WTC11 (cell line): Measurements from ENCODE around the gene GPR153. TPM values are rescaled to one million over a fixed set of nuclear protein-coding genes. Genes with fewer than 3 reads are reported as not detected.

ENCODE experiments used
- ATAC-seq: fragments of 200-7000 bp; cut with Tn5 transposase; 2 replicates; pipeline ENCODE4 v1.10.0; 2021; ENCODE audit warnings: mild to moderate bottlenecking, moderate library complexity
- CTCF ChIA-PET: fragments of 300-600 bp; sonication (Branson Sonifier 250); formaldehyde crosslinking; loops from one replicate; lab custom pipeline; 2021; ENCODE audit warnings: antibody characterized with exemption; lab: Charles Lee
- POLR2A ChIA-PET: fragments of 350-600 bp; sonication (Branson Sonifier 250); formaldehyde crosslinking; loops from one replicate; lab custom pipeline; 2021; ENCODE audit warnings: antibody characterized with exemption; lab: Charles Lee
- DNase-seq: peaks from one replicate; pipeline ENCODE4 v3.0.0; 2021; ENCODE audit warnings: low spot score
- H3K27ac Mint-ChIP-seq: 2 replicates; pipeline ENCODE4 v1.8.0; 2021; ENCODE audit warnings: mixed read lengths
- H3K27me3 Mint-ChIP-seq: 2 replicates; pipeline ENCODE4 v1.8.0; 2021; ENCODE audit warnings: low read depth, mild to moderate bottlenecking, moderate library complexity, mixed read lengths
- H3K36me3 Mint-ChIP-seq: 2 replicates; pipeline ENCODE4 v1.8.0; 2021; ENCODE audit warnings: mixed read lengths
- H3K4me1 Mint-ChIP-seq: 2 replicates; pipeline ENCODE4 v1.8.0; 2022; ENCODE audit warnings: mixed read lengths
- H3K4me3 Mint-ChIP-seq: 2 replicates; pipeline ENCODE4 v1.8.0; 2021; ENCODE audit warnings: mild to moderate bottlenecking, moderate library complexity, mixed read lengths
- H3K9me3 Mint-ChIP-seq: 2 replicates; pipeline ENCODE4 v1.8.0; 2021; ENCODE audit warnings: mixed read lengths
- ATF6 ChIP-seq: sonication (generic); formaldehyde crosslinking; IDR thresholded peaks from 2 replicates; pipeline ENCODE4 v1.8.1; 2023; ENCODE audit warnings: mild to moderate bottlenecking, missing genetic modification reagents
- CBFB ChIP-seq: sonication (generic); formaldehyde crosslinking; IDR thresholded peaks from 2 replicates; pipeline ENCODE4 v1.8.1; 2022; ENCODE audit warnings: mild to moderate bottlenecking, low read depth, missing genetic modification reagents
- CDX4 ChIP-seq: fragments of 250-450 bp; sonication (Bioruptor Pico); IDR thresholded peaks from 2 replicates; pipeline ENCODE4 v1.9.0; 2021; ENCODE audit warnings: moderate library complexity, mild to moderate bottlenecking, inconsistent platforms, borderline replicate concordance
- CREM ChIP-seq: sonication (generic); formaldehyde crosslinking; IDR thresholded peaks from 2 replicates; pipeline ENCODE4 v1.8.1; 2022; ENCODE audit warnings: mild to moderate bottlenecking, missing genetic modification reagents, moderate library complexity
- E2F5 ChIP-seq: sonication (generic); formaldehyde crosslinking; IDR thresholded peaks from 2 replicates; pipeline ENCODE4 v1.8.1; 2022; ENCODE audit warnings: mild to moderate bottlenecking, moderate library complexity, missing genetic modification reagents
- ESRRA ChIP-seq: sonication (generic); formaldehyde crosslinking; IDR thresholded peaks from 2 replicates; pipeline ENCODE4 v1.8.1; 2022; ENCODE audit warnings: mild to moderate bottlenecking, missing genetic modification reagents, borderline replicate concordance
- GTF2I ChIP-seq: fragments of 250-450 bp; sonication (Bioruptor Pico); conservative IDR thresholded peaks from 2 replicates; pipeline ENCODE4 v1.4.0; 2021; ENCODE audit warnings: mild to moderate bottlenecking
- KAT7 ChIP-seq: sonication (generic); formaldehyde crosslinking; IDR thresholded peaks from 2 replicates; pipeline ENCODE4 v1.8.1; 2023; ENCODE audit warnings: missing genetic modification reagents, mild to moderate bottlenecking, borderline replicate concordance
- NFYB ChIP-seq: sonication (generic); formaldehyde crosslinking; conservative IDR thresholded peaks from 2 replicates; pipeline ENCODE4 v1.8.0; 2022; ENCODE audit warnings: low read depth, missing genetic modification reagents
- PREB ChIP-seq: sonication (generic); formaldehyde crosslinking; IDR thresholded peaks from 2 replicates; pipeline ENCODE4 v1.8.1; 2022; ENCODE audit warnings: mild to moderate bottlenecking, missing genetic modification reagents, moderate library complexity, borderline replicate concordance
- SMAD4 ChIP-seq: sonication (generic); formaldehyde crosslinking; IDR thresholded peaks from 2 replicates; pipeline ENCODE4 v1.8.0; 2022; ENCODE audit warnings: mild to moderate bottlenecking, missing genetic modification reagents
- SOX15 ChIP-seq: fragments of 250-450 bp; sonication (Bioruptor Pico); IDR thresholded peaks from 2 replicates; pipeline ENCODE4 v1.9.0; 2021; ENCODE audit warnings: mild to moderate bottlenecking
- TEAD1 ChIP-seq: sonication (generic); formaldehyde crosslinking; IDR thresholded peaks from 2 replicates; pipeline ENCODE4 v1.8.0; 2022; ENCODE audit warnings: mild to moderate bottlenecking, missing genetic modification reagents
- TEAD4 ChIP-seq: sonication (generic); formaldehyde crosslinking; IDR thresholded peaks from 2 replicates; pipeline ENCODE4 v1.8.0; 2022; ENCODE audit warnings: mild to moderate bottlenecking, missing genetic modification reagents
- USF1 ChIP-seq: sonication (generic); formaldehyde crosslinking; IDR thresholded peaks from 2 replicates; pipeline ENCODE4 v1.8.0; 2022; ENCODE audit warnings: mild to moderate bottlenecking, missing genetic modification reagents
- ZBTB43 ChIP-seq: sonication (generic); formaldehyde crosslinking; IDR thresholded peaks from 2 replicates; pipeline ENCODE4 v1.8.1; 2023; ENCODE audit warnings: mild to moderate bottlenecking, missing genetic modification reagents
- ZNF138 ChIP-seq: sonication (generic); formaldehyde crosslinking; conservative IDR thresholded peaks from 2 replicates; pipeline ENCODE4 v1.8.1; 2022; ENCODE audit warnings: mild to moderate bottlenecking, moderate library complexity, missing genetic modification reagents
- ZNF281 ChIP-seq: sonication (generic); formaldehyde crosslinking; IDR thresholded peaks from 2 replicates; pipeline ENCODE4 v1.8.0; 2023; ENCODE audit warnings: mild to moderate bottlenecking, missing genetic modification reagents
- ZNF532 ChIP-seq: fragments of 250-450 bp; sonication (Bioruptor Pico); IDR thresholded peaks from 2 replicates; pipeline ENCODE4 v1.9.0; 2021; ENCODE audit warnings: mild to moderate bottlenecking, borderline replicate concordance
- total RNA-seq: library from RNA; stranded (reverse); gene quantifications from 3 replicates; pipeline ENCODE4 v1.2.3, GENCODE V29; 2021

GPR153 gene
- total RNA-seq, 1 experiment from 2014 or later, result 13.4 TPM

- TF ChIP-seq ATF6 (CRISPR knock-in tag) (no peak), ZNF138 (CRISPR knock-in tag) (no peak), ZNF281 (CRISPR knock-in tag) (no peak), GTF2I (no peak), TEAD1 (CRISPR knock-in tag) (no peak), TEAD4 (CRISPR knock-in tag) (no peak), CDX4 (CRISPR knock-in tag) (no peak), SOX15 (CRISPR knock-in tag) (no peak), CBFB (CRISPR knock-in tag) (no peak), E2F5 (CRISPR knock-in tag) (no peak), NFYB (CRISPR knock-in tag) (no peak), CREM (CRISPR knock-in tag) (no peak), USF1 (CRISPR knock-in tag) (no peak), ZBTB43 (CRISPR knock-in tag) (no peak), PREB (CRISPR knock-in tag) (no peak), SMAD4 (CRISPR knock-in tag) (no peak), KAT7 (CRISPR knock-in tag) (no peak), ZNF532 (CRISPR knock-in tag) (no peak), ESRRA (CRISPR knock-in tag) (no peak)
- ChIA-PET CTCF (interaction anchor here (0.8 to 9.0 kb wide), 6 partner anchors 9 to 185 kb away, joined by 3 to 164 read pairs (median 6); partner anchors contain the start of gene GPR153), POLR2A (no interaction called here)
- Mint-ChIP-seq H3K4me1 (no peaks in the 10 kb centered on the region; the same call in 1 of the 2 replicates), H3K36me3 (no peaks in the 10 kb centered on the region), H3K27me3 (peaks cover 37% of the 10 kb centered on the region), H3K4me3 (no peak overlapping the region), H3K9me3 (no peaks in the 10 kb centered on the region), H3K27ac (no peak overlapping the region)
- ATAC-seq, result no peak
- peak; percentile 6 for DNase-seq
Measured at GRCh38 chr1:6253380-6253779, 7.5 kb downstream of the GPR153 start.
